Measurements from ENCODE around the gene GNPTG.

The GNPTG gene

DNA sequence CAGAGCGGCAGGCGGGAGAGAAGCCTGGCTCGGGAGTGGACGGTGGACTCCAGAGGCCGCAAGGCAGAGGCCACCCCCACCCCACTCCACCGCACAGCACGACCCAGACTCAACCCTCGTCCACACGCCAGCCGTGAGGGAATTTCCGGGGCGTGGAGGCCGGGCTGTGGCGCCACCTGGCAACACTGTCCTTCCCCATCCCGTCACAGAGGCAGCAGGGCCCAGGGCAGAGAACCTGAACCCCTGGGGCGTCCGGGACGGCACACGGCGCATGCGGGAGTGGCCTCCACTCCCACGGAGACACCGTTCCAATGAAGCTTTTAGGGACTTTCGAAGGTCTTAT, 23.5 kb downstream of the GNPTG start:
- no peak for FAIRE-seq

DNA sequence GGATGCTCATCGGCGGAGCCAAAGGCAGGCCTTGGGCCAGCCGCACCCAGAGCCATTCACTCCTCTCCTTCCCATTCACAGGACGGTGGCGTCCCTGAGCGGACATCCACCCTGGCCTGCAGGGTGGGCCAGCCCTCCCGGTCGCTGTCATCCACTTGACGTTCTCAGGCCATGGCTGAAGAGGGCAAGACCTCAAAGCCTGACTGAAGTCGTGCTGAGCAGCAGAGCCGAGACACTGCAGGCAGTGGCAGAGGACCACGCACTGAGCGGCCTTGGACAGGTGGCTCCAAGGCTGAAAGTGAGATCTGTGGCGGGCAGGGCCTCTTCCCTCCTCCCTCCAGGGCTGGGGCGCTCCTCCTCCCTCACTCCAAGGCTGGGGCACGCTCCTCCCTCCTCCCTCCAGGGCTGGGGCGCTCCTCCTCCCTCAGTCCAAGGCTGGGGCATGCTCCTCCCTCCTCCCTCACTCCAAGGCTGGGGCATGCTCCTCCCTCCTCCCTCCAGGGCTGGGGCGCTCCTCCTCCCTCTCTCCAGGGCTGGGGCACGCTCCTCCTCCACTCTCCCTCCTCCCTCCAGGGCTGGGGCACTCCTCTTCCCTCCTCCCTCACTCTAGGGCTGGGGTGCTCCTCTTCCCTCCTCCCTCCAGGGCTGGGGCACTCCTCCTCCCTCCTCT, 24.1 kb downstream of the GNPTG start:
- no peak for FAIRE-seq

DNA sequence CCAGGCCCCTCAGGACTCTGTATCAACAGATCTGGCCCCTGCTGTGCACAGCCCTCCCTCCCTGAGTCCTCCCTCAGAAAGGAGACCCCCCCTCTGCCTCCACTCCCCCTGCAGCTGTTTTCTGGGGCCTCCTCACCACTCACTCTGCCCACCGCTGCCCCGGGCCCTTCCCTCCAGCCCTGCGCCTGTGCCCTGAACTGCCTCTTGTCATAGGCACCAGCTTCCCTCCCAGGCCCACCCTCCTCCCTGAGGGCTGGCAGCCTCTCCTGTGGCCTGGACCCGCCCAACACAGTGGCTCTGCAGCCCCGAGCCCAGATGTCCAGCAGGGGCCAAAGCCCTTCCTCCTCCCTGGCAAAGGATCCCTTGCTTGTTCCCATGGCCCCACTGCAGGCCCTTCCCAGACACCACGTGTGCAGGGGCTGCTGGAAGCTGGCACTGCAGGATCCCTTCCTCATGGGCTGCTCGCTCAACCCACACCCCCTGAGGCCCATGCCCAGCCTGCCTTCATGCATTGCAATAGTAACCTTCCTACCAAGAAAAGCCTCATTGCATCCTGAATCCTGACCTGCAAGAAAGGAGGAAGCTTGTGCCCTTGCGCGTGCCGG, 25.8 kb downstream of the GNPTG start:
- FAIRE-seq: no peak

DNA sequence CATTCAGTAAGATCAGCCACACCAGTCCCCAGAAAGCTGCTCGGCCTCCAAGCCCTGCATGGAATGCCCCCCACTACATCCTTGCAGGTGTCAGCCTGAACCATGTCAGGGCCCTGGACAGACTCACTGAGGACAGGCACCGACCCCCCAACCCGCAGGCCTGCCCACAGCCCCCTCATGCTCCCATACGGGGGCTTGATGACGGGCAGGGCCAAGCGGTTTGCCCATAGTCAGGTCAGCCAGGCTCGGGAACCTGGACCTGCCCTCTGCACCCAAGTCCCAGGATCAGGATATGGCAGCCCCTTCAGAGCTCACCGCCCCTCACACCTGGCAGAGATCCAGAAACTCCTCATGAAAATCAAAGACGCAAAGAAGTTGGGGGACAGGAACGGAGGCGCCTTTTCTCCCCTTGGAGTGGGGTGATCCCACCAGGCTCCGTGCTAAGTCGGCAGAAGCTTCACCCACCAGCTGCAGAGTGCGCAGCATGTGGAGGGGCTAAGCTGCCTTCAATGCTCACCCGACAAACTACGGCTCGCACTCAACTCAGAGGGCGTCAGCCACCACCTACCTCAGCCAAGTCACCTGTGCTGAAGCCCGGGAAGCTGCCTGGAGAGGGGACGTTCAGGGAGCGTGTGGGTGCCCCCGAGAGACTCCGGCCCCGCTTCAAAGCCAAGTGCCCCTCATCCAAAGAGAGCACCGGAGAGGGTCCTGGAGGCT, 26.5 kb downstream of the GNPTG start:
- FAIRE-seq: no peak

DNA sequence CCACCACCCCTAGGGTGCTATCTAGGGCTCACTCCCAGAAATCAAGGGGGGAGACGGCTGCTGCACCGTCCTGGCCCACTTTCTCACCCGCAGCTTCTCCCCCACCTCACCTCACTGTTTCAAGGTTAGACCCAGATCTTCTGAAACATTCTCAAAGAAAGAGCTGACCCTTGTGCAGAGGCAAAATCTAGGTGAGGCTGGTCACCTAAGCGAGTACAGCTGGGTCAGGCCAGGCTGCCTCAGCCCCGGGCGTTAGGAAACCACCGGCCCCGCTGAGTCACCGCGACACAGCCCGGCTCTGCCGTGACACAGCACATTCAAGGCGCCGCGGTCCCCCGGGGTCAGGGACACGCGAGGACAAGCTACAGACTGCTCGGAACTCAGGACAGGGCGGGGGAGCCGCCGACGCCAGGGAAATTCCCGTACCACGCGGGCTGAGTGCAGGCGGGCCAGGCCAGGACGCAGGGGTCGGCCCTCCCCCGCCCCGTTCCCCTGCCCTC, 27.1 kb downstream of the GNPTG start:
- no peak for FAIRE-seq

DNA sequence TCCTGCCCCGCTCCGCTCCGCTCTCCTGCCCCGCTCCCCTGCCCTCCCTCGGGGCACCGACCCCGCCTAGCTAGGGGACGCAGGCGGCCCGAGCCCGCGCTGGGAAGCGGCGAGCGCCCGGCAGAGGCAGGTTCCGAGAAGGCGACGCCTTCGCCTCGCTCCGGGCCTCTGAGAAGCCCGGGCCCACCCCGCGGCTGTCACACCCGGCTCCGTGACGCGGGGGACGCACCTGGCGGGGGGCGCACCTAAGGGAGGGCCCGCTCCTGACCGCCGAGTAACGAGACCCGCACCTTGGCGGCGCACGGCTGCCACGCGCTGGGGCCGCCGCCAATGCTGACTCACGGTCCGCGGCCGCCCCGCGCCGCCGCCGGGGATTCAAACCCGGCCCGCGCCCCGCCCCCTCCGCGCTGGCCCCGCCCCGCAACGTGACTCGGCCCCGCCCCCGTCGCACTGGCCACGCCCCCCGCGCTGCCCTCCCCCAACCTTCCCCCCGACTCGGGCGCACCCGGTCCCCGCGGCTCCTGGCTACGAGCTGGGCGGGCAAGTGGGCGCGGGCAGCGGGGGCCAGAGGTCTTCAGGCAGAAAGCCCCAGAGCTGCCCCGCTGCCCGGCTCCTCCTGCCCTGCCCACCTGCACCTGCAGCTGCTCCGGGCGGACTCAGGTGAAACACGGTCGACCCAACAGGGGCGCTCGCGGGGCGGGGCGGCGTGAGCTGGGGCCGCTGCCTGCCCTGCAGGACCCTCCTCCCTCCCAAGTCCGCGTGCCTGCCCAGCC, 27.8 kb downstream of the GNPTG start:
- FAIRE-seq: no peak

DNA sequence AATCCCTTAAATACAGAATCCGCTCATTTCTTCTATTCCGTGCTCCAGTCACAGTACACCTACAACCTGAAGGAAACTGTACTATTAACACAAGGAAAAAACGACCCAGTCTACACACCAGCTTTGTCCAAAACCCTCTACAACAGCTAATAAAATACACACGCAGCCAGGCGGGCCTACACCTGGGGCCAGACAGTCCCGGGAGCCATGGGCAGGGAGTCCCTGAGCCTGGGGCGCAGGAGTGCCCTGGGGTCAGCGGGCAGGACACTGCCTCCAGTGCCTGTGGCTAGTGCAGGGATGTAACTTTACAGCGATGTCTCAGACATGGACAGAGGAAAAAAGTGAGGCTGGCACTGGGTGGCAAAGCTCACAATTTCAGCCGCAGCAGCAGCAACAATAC, 28.5 kb downstream of the GNPTG start:
- FAIRE-seq: no peak

DNA sequence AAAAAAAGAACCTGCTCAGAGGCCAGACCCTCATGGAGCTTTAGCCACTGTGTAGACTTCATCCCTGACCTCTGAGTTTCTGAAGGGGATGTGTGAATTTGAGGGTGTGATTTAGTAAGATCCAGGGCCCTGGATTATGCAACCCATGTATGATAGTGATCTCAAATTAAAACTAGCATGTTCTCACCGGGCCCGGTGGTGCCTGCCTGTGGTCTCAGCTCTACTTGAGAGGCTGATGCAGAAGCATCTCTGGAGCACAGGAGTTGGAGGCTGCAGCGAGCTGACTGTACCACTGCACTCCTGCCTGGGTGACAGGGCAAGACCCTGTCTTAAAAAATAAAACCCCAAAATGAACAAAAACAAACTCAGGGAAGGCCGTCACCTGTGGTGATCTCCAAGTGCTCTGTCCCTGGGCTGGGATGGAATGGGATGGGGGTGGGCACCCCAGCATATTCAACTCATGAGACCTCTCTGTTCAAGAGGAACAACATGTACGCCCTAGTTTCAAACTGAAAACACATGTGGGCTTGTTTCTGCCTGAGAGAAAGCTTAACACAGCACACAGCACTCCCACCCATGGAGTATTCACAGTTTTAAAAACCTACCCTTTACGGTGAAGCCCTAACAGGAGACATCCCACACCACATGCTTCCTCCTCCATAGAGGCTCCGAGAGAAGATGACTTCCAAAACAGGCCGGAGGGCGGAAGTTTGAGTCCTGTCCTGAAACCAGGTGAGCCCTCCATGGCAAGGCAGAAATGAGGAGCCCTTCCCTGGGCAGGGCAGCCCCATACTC, 30.1 kb downstream of the GNPTG start:
- no peak for FAIRE-seq

DNA sequence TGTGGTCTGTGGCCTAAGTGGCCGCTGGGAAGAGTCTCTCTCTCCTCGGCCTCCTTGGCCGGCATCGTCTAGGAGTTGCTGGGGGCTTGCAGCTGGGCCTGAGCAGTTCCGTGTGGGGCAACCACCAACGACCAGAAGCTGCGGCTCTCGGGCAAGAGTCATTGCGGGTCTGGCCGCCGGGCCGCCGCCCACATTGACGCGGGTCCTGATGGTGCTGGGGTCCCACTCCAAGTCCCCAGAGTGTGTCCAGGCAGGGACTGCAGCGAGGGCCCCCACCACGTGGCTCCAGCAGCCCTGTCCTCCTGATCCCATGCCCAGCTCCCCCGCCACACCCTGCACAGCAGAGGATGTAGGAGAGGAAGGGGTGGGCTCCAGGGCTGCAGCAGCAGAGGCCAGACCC, 31.8 kb downstream of the GNPTG start:
- no peak for FAIRE-seq

DNA sequence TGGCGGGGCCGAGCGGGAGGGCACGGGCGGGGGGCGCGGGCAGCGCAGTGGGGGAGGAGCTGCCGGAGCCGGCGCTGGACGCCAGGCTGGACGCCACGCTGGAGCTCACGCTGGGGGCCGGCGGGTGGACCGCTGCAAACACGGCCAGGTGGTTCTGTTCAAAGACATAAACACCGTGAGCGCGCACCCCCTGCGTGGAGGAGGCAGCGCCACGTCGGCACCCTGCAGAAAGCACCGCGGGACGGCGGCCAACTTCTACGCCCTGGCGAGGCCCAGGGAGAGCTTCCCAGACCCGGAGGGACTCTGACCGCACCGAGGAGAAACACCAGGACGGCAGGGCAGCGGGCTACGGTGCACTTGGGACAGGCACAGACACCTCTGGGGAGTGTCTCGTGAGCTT, 33.5 kb downstream of the GNPTG start:
- FAIRE-seq: no peak

DNA sequence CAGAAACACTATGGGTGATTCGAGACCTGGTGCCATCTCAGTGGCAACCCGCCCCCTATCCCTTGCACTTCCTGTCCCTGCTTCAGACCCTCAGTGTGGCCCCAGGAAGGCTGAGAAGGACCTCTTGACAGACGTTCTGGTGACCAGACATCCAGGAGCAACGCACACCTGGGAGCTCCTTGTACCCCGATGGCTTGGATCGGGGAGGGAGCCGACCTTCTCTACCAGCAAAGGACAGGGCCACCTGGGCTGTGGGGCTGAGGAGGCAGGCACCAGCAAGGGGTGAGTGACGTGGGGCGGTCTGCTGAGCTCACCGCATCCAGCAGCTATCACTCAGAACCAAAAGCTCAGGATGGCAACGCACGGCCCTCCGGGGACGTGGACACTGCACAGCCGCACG, 35.6 kb downstream of the GNPTG start:
- no peak for FAIRE-seq

DNA sequence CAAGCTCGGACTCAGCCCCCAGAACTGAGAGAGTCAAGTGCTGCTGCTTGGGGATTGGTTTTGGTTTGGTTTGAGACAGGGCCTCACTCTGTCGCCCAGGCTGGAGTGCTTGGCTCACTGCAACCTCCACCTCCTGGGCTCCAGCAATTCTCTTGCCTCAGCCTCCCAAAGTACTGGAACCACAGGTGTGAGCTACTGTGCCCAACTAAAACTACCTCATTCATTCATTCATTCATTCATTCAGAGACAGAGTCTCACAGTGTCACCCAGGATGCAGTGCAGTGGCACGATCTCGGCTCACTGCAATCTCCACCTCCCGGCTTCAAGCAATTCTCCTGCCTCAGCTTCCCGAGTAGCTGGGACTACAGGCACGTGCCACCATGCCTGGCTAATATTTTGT, 38.0 kb downstream of the GNPTG start:
- FAIRE-seq: no peak

DNA sequence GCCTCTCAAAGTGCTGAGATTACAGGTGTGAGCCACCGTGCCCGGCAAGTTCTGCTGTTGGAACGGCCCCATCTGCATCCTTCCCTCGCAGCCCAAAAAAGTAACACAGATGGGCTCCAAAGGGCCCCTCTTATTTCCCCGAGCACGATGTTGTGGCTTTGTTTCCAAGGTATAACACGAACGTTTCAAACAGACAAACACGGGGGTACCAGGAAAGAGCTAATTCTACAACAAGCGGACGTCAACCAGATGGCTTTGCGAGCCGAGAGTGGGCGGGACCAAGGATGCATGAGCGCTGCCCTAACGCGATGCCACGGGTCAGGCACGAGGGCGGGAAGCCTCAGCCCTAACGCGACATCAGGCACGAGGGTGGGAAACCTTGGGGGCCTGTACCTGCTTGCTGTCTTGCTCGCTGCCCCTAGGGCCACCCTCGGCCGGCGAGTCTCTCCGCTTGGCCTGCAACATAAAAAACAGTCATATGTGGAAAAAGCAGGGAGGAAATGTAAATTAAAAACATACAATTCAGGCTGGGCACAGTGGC, 38.6 kb downstream of the GNPTG start:
- FAIRE-seq: no peak

DNA sequence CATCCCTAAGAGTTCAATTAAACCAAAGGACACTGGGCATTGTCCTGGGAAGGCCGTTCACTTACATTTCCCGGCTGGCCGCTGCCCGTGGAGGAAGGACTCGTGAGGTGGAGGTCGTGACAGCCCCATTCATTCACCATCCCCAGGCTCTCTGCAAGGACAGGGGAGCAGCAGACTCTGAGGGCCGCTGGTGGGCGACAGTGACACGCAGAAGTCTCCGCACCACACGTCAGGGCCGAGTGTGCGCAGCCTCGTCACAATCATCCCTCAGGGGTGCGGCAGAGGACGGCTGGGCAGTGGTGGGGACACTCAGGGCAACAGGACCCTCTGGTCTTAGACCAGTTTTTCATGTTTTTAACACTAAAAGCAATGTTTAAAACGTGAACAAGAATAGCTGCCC, 41.1 kb downstream of the GNPTG start:
- no peak for FAIRE-seq

DNA sequence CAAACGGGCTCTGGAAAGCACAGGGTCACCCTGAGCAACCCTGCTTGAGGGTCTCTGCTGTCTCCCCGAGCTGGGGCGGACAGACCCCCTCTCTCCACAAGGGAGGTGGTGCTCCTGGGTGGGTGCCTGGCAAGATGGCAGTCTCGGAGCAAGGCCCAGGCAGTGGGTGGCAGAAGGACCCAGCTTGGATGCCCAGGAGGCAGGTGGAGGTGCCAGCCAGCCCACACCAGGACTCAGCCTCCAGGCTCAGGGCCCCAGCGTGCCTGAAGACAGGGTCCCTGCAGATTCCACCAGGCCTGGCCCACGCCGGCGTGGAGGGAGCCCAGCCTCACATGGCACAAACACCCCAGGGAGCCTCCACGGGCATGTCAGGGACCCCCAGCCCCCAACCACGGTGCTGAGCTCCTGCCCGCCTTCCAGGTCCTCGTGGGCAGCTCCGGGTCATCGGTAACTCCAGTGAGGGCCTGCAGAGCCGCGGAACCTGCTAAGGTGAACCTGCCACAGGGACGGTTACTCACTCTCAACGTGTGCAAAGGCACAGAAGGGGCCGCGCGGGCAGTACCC, 42.0 kb downstream of the GNPTG start:
- FAIRE-seq: no peak

DNA sequence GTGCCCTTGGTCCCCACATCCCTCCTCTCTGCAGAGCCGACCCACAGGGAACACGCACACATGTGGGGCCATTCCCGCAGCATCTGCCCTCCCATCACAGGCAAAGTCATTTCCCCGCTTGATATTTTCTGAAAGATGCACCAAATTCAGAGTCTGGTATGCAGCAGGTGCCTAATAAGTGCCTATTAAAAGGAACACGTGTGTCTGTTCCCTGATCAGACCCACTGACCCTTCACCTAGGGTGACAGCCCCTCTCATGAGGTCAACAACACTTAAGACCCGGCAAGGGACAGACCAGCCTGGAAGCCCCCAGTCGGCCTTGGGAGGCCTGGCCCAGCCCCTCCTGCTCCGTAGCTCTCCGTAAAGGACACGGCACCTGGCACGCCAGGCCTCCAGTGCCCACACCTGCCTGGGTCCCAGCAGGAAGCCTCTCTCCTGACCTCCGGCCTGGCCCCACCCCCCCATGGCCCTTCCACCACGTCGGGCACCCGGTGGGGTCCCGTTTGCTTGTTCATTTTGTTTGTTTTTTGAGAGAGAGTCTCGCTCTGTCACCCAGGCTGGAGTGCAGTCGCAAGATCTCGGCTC, 42.7 kb downstream of the GNPTG start:
- no peak for FAIRE-seq

DNA sequence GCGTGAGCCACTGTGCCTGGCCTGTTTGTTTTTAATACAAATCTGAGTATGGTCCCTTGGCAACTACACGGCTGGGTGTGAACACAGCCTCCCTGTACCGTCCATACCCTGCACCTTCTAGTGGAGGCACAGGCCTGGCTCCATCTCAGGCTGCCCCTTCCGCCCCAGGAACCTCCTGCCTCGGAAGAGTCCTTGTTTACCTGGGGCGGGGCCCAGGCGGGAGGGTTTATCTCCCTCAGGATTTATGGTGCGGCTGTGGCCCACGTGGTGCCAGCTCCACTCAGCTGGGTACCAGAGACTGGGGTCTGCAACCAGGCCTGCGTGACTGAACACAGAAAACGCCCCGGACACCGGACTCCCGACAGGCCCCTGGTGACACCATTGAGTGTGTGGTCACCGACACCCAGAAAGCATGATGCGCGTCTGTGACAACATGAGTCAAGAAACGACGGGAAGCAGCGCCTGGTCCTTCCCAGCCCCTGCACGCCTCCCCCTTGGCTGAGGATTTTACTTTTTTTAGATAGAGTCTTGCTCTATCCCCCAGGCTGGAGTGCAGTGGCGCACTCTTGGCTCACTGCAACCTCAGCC, 43.8 kb downstream of the GNPTG start:
- no peak for FAIRE-seq

DNA sequence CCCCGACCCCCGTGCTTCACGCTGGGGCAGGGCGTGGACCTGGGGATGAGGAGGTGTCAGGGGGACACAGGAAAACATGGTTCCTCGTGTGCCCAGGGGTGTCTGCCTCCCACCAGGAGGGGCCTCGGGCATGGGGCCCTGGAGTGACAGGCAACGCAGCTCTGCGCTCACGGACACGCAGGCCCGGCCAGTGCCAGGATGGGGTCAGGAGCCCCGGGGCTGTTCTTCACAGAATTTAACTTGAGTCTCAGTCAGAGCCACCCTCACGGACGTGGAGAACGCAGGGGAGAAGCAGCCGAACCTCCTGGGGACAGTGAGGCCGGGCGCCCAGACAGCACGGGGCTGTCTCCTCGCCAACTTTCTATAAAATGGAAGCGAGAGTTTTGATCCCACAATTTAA, 46.0 kb downstream of the GNPTG start:
- FAIRE-seq: no peak

DNA sequence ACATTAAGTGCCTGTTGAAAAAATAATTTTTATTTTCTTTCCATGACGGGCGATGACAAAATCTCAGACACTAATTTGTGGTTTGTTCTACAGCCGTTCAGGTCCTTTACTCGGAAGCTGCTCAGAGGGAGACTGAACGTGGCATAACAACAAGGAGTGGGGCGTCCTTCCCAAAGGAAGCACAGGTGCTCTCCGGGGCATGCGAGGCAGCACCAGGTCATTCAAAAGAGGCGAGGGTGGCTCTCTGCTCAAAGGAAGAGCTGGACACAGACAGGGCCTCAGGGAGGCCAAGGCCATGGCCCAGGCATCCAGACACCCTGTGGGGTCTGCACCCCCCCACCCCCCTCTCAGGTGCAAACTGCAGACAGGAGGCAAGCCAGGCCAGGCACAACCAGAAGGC, 46.6 kb downstream of the GNPTG start:
- FAIRE-seq: no peak

DNA sequence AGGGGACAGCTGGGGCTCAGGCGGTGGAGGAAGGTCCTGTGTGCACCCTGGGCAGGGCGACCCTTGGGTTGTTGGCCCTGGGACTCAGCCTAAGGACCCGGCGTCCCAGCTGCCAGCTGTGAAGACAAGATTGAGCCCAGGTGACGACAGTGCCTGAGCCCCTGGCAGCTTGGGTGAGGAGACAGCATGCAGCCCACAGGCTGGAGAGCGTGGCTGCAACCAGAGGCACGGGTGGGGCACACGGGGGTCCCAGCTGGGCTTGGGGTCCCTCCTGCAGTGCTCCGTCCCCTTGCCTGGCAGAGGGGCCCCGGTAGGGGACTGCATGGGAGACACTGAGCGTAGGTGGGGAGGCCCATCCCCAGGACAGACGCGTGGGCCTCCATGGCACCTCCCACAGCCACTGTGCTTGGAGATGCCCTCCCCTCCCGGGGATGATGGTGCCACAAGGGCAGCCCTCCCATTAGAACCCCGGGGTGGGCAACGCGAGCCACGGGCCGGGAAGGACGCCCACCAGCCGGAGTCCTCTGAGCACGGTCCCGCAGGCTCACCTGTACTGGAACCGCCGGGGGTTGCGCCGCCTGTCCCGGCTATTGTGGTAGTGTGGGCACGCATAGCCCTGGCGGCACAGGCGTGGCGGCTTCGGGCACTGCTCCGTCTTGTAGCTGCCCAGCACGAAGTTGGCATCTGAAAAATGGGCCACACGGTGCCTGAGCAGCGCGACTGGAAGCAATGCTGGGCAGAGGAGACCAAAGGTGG, 47.3 kb downstream of the GNPTG start:
- FAIRE-seq: no peak

Data from A204.1 (cell line).